IPS-NIHi7 (cell line): Measurements from ENCODE around the gene FGD6.
A peak's percentile ranks its signal among the peaks of the same experiment; 100 is the strongest.
"Not testable (repeated sequence)": the region's sequence is repeated elsewhere in the genome, so short reads cannot be mapped to it uniquely, and the experiment has no call there.

Experiments
- DNase-seq: peaks from one replicate; pipeline ENCODE4 v3.0.0; 2012; ENCODE audit warnings: mixed read lengths; ENCODE audit errors: extremely low spot score

The FGD6 gene

GRCh38 chr12:95205016-95205624 lies 12.1 kb downstream of the FGD6 start:
- DNase-seq: no peak

GRCh38 chr12:95204141-95204866 lies 13.0 kb downstream of the FGD6 start:
- peak; percentile 57 for DNase-seq

- no peak for DNase-seq
These were observed 13.7 kb downstream of the FGD6 start for GRCh38 chr12:95203487-95204030.

GRCh38 chr12:95202691-95203486 lies 14.4 kb downstream of the FGD6 start:
- DNase-seq: no peak

- DNase-seq: no peak
These were observed 16.1 kb downstream of the FGD6 start for GRCh38 chr12:95201056-95201670.

- no peak for DNase-seq
These were observed 17.0 kb downstream of the FGD6 start for GRCh38 chr12:95200128-95200894.

GRCh38 chr12:95198914-95199313 lies 18.4 kb downstream of the FGD6 start:
- no peak for DNase-seq

- DNase-seq: no peak
These were observed 19.6 kb downstream of the FGD6 start for GRCh38 chr12:95197636-95198035.

GRCh38 chr12:95196875-95197569 lies 20.2 kb downstream of the FGD6 start:
- DNase-seq: not testable (repeated sequence)

- no peak for DNase-seq
These were observed 22.1 kb downstream of the FGD6 start for GRCh38 chr12:95195122-95195521.

GRCh38 chr12:95193139-95193538 lies 24.1 kb downstream of the FGD6 start:
- DNase-seq: no peak

- DNase-seq: no peak
These were observed 25.0 kb downstream of the FGD6 start for GRCh38 chr12:95192271-95192670.

GRCh38 chr12:95191060-95191696 lies 26.1 kb downstream of the FGD6 start:
- DNase-seq: no peak

GRCh38 chr12:95187865-95188415 lies 29.3 kb downstream of the FGD6 start:
- no peak for DNase-seq

GRCh38 chr12:95185854-95186253 lies 31.4 kb downstream of the FGD6 start:
- DNase-seq: no peak

- DNase-seq: no peak
These were observed 32.2 kb downstream of the FGD6 start for GRCh38 chr12:95185072-95185471.

- no peak for DNase-seq
These were observed 33.1 kb downstream of the FGD6 start for GRCh38 chr12:95184121-95184520.

GRCh38 chr12:95182868-95183415 lies 34.3 kb downstream of the FGD6 start:
- no peak for DNase-seq

GRCh38 chr12:95181103-95181502 lies 36.2 kb downstream of the FGD6 start:
- no peak for DNase-seq

- no peak for DNase-seq
These were observed 38.3 kb downstream of the FGD6 start for GRCh38 chr12:95179011-95179410.
